ENCODE results near the gene CAPN9. TPM values are rescaled to one million over a fixed set of nuclear protein-coding genes. Genes with fewer than 3 reads are reported as not detected.
A peak's percentile ranks its signal among the peaks of the same experiment; 100 is the strongest.

CAPN9 gene
- total RNA-seq, 1 donor from 2014 or later: 26.6 TPM

- peak; percentile 72 to 81 for ATAC-seq
- Histone ChIP-seq H3K27ac (peak overlapping the region; percentile 53), H3K9me3 (no peaks in the 10 kb centered on the region), H3K4me3 (no peak overlapping the region), H3K36me3 (no peaks in the 10 kb centered on the region), H3K4me1 (peaks cover 30% of the 10 kb centered on the region), H3K27me3 (ENCODE audit: low read depth) (no peaks in the 10 kb centered on the region)
- peak; percentile 80 for DNase-seq
- intact Hi-C loops (cut with DNase I): no loop called here
- no peak for TF ChIP-seq CTCF (IDR thresholded peaks at IDR 0.05)
Observed at GRCh38 chr1:230752407-230752806, 5.2 kb downstream of the CAPN9 start.

GRCh38 chr1:230753191-230753585 is 6.0 kb downstream of the CAPN9 start:
- Histone ChIP-seq H3K4me3 (peak overlapping the region; percentile 32), H3K36me3 (no peaks in the 10 kb centered on the region), H3K4me1 (peaks cover 30% of the 10 kb centered on the region), H3K27ac (peak overlapping the region; percentile 53), H3K27me3 (ENCODE audit: low read depth) (no peaks in the 10 kb centered on the region), H3K9me3 (no peaks in the 10 kb centered on the region)
- DNase-seq: no peak
- intact Hi-C loops (cut with DNase I): no loop called here
- TF ChIP-seq CTCF (IDR thresholded peaks at IDR 0.05): no peak
- ATAC-seq: no peak

- Histone ChIP-seq H3K4me3 (peak overlapping the region; percentile 32), H3K4me1 (peaks cover 30% of the 10 kb centered on the region), H3K9me3 (no peaks in the 10 kb centered on the region), H3K27me3 (ENCODE audit: low read depth) (no peaks in the 10 kb centered on the region), H3K36me3 (no peaks in the 10 kb centered on the region), H3K27ac (peak overlapping the region; percentile 53)
- no peak for TF ChIP-seq CTCF (IDR thresholded peaks at IDR 0.05)
- intact Hi-C loops (cut with DNase I): no loop called here
- ATAC-seq (peak; percentile 75 to 78), DNase-seq (no peak)
Observed at GRCh38 chr1:230753586-230754251, 6.5 kb downstream of the CAPN9 start.

GRCh38 chr1:230754796-230755195 is 7.6 kb downstream of the CAPN9 start:
- Histone ChIP-seq H3K4me3 (no peak overlapping the region), H3K27me3 (ENCODE audit: low read depth) (no peaks in the 10 kb centered on the region), H3K9me3 (no peaks in the 10 kb centered on the region), H3K27ac (no peak overlapping the region), H3K36me3 (no peaks in the 10 kb centered on the region), H3K4me1 (peaks cover 30% of the 10 kb centered on the region)
- peak; percentile 28 to 35 for ATAC-seq
- TF ChIP-seq CTCF (IDR thresholded peaks at IDR 0.05): no peak
- intact Hi-C loops (cut with DNase I): no loop called here
- no peak for DNase-seq

GRCh38 chr1:230757856-230758708 is 10.9 kb downstream of the CAPN9 start:
- no peaks in the 10 kb centered on the region for H3K9me3 ChIP-seq
- DNase-seq: no peak
- ATAC-seq: no peak

More at GRCh38 chr1:230757856-230758708, 10.9 kb downstream of the CAPN9 start:
- Histone ChIP-seq H3K27ac (no peak overlapping the region), H3K27me3 (ENCODE audit: low read depth) (peaks cover 4% of the 10 kb centered on the region), H3K36me3 (no peaks in the 10 kb centered on the region), H3K4me3 (no peak overlapping the region), H3K4me1 (peaks cover 14% of the 10 kb centered on the region)
- no peak for TF ChIP-seq CTCF (IDR thresholded peaks at IDR 0.05)
- intact Hi-C loops (cut with DNase I): no loop called here
